NCI-H2107 (cell line): ENCODE measurements around the gene PRSS23.
"Not testable (repeated sequence)": the region's sequence is repeated elsewhere in the genome, so short reads cannot be mapped to it uniquely, and the experiment has no call there.

Experiments
- DNase-seq: peaks from one replicate; lab custom pipeline; 2025; lab: John Stamatoyannopoulos, UW

Gene PRSS23, protein sequence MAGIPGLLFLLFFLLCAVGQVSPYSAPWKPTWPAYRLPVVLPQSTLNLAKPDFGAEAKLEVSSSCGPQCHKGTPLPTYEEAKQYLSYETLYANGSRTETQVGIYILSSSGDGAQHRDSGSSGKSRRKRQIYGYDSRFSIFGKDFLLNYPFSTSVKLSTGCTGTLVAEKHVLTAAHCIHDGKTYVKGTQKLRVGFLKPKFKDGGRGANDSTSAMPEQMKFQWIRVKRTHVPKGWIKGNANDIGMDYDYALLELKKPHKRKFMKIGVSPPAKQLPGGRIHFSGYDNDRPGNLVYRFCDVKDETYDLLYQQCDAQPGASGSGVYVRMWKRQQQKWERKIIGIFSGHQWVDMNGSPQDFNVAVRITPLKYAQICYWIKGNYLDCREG

GRCh38 chr11:86800076-86800959 is at the start of gene PRSS23:
Gene PRSS23, plus strand, starts transcription at chr11:86800542. Its CDS starts 7,102 bp downstream, at chr11:86807644.
- DNase-seq: no peak

- DNase-seq: no peak
These were observed 46.9 kb upstream of the PRSS23 start for GRCh38 chr11:86753459-86753858.

- DNase-seq: no peak
These were observed 45.2 kb upstream of the PRSS23 start for GRCh38 chr11:86755146-86755545.

GRCh38 chr11:86758171-86758570 is 42.2 kb upstream of the PRSS23 start:
- DNase-seq: no peak

DNA sequence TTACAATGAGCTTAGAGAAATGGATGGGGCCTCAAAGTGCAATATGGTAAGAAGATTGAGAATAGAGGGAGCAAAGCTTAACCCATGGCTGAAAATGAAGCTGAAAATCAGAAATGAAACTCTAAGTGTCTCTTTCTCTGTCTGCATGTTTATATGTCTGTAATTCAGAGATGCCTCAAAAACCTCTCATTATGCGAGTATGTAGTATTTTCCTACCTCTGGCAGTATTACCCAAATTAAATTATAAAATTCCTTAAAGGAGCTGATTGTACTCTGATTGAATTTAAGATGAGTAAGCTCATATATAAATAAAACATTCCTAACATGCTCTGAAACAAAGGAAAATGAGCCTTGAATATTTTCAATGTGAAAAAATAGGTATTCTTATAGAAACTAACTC is 39.8 kb upstream of the PRSS23 start:
- no peak for DNase-seq

DNA sequence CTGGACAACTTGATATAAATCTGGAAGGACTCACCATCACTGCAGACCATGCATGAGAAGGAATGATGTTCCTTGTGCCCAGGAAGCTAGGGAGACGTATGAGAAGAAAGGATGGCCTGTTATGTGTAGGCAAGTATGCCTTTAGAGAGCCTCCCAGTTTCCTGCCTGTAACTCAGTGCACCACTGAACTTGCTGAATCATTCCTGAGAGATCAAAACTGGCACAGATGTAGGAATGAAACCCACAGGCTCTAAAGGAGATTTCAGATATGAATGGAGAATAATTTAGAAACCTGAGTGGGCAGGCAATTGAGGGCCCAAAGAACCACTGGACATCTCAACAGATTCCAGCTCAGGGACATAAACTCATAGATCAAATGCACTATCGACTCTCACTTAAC is 38.4 kb upstream of the PRSS23 start:
- no peak for DNase-seq

DNA sequence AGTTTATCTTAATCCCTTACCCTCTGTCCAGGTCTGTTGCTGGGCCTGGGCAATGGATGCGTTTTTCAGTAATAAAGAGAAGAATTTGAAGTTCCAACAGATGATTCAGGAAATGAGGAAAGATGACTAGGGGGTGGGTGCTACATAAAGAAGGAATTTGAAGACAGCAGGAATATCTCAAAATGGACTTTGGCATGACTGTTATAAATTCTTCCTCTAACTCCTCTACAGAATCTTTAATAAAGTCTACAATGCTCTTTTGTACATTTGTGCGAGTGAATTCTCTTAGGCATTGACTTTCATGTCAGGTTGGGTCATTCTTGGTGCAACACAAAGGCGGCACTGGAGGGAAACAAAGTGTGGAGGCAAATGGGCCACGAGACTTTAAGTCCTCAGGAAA is 35.1 kb upstream of the PRSS23 start:
- no peak for DNase-seq

GRCh38 chr11:86765878-86766277 is 34.5 kb upstream of the PRSS23 start:
- no peak for DNase-seq

DNA sequence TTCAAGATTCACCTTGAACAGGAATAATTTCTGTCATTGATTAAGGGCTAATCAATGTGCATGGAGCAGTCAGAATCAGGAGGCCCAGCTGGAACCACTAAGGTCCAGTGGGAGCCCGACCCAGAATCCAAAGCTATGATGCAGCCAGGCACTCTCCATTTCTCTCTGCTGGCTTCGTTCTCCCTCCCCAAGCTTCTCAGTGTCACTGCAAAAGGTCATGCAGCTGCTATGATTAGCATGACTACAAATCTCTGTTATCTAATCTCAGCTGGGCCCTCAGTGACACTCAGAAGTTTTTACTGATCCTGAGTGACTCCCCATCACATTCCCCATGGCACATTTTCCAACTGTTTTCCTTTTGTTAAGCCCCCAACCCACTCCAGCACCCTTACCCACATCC is 31.1 kb upstream of the PRSS23 start:
- no peak for DNase-seq

DNA sequence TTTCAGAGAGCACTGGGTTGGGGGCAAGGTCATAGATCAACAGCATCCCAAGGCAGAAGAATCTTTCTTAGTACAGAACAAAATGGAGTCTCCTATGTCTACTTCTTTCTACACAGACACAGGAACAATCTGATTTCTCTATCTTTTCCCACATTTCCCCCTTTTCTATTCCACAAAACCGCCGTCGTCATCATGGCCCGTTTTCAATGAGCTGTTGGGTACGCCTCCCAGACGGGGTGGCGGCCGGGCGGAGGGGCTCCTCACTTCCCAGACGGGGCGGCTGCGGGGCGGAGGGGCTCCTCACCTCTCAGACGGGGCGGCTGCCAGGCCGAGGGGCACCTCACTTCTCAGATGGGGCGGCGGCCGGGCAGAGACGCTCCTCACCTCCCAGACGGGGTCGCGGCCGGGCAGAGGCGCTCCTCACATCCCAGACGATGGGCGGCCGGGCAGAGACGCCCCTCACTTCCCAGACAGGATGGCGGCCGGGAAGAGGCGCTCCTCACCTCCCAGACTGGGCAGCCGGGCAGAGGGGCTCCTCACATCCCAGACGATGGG is 29.8 kb upstream of the PRSS23 start:
- DNase-seq: not testable (repeated sequence)

GRCh38 chr11:86772999-86773398 is 27.3 kb upstream of the PRSS23 start:
- no peak for DNase-seq

DNA sequence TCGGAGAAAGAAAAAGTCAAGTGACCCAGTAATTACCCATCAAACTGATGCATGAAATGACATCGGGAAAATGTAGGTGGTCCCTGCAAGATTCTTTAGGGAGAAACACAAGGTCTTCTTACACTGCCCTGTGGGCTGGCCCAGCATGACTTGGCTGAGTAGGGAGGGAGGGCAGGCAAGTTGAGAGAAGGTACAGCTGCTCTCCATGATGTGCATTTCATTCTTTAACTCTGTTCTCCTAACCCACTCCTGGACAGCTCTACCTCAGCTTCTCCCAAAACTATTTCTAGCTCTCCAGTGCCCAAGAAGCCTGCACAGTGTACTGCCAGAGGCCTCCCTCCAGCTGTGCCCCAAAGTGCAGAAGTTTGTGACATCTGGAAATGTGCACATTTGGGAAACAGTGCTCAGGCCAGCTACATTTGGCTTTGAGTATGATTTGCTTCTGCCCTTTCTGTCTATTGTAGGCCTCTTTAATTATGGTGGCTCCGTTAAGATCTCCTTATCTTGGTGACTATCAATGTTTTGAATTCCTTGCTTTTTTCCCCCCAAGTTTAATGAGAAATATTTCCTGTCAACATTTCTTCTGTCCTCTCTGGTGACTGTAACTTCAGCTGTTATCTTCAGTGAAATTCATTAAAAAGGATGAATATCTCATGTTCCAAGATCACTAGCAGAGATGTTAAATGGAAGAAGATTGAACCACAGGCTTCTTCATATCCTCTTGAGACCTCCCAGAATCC is 26.7 kb upstream of the PRSS23 start:
- no peak for DNase-seq

DNA sequence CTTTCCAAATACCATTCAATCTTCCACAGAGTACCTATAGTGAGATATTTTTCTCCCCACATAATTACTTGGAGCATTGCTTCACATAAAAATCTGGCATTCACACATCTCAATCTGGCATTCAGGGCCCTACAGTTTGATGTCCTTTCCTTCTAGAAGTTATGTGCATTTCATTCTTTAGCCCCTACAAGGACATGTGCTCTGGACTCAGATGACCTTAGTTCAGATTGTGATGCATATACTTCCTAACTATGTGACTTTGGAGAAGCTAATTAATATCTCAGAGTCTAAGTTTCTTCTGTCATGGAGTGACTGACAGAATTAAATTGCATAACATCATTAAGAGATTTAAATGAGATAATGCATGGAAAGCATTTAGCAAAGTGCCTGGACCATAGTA is 25.9 kb upstream of the PRSS23 start:
- DNase-seq: no peak

DNA sequence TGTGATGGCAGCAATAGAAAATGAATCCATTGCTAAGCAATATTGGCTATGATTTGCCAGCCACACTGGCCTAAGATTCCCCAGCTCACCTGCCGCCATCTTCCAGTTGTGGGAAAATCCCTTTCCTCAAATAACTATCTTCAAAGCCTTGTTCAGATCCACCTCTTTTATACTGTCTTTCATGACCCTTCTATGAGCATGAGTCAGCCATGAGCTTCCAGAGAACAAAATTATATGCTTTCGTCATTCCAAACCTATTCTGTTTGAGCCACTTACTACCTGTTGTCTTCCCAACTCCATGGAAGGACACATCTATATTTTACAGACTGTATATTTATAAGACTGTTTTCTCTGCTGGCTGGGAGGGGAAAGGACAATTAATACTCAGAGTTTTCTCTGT is 25.0 kb upstream of the PRSS23 start:
- no peak for DNase-seq

DNA sequence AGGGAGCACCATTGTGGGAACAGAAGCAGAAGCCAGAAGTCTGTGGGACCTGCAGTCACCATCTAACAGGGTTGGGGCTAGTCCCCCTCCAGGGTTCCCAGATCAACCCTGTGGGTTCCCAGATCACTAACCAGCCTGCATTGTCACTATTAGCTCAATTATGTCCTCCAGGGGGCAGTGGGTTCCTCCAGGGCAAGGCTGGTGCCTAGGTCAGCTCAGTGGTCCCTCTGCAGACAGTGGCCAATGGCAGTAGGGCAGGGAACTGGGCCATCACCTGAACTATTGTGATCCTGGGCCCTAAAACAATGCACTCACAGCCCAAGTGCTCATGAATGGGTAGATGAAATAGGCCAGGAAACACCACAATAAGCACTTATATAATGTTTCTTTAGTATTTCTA is 18.8 kb upstream of the PRSS23 start:
- no peak for DNase-seq

DNA sequence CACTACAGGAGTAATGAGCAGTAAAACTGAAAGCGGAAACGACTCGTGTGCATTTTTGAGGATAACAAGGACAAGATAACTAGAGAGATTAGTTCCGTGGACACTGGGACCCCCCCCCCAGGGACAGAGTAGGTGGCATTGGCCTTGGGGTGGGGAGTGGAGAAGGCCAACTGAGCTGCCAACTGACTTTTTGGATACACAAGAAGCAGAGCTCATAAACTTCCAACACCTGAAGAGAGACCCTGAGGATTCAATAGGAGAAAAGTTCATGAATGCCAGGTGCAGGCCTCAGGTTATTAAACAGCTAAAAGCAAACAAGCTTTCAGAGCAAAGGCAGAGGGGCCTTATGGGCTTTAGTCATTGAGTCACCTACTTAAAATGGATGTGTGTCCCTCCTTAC is 17.6 kb upstream of the PRSS23 start:
- no peak for DNase-seq

DNA sequence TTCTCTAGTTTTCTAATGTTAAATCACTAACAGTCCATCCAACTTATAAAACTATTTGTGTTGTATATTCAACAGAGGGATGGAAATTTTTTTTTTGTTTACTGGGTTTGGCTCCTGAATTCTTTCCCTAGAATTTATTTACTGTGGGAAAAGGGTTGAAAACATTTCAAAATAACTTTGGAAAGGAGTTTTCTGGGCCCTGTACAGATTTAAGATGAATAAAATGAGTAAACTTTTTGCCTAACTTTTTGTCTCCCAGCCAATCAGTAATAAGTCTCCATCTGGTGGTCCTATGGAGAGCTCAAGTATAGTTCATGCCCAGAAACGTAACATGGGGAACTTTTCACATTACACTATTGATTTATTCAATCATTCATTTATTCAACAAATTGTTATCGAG is 16.7 kb upstream of the PRSS23 start:
- DNase-seq: no peak

GRCh38 chr11:86784241-86784681 is 16.1 kb upstream of the PRSS23 start:
- DNase-seq: no peak

DNA sequence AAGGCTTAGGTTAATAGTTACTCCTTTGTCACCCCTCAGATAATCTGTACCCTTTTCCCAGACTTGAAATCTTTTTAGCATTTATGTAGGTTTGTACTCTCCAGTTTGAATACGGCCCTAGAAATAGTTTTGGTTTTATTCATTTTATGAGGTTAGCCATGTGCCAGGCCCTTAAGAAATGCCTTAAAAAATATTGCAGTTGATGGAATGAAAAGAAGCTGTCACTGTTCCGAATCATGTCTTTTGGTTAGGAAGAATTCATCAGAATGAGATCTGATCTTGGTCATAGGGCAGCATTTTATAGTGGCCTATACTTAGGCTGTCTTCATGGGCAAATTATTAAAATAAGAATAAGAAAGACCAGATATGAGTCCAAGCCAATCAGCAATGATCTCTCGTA is 14.8 kb upstream of the PRSS23 start:
- no peak for DNase-seq

DNA sequence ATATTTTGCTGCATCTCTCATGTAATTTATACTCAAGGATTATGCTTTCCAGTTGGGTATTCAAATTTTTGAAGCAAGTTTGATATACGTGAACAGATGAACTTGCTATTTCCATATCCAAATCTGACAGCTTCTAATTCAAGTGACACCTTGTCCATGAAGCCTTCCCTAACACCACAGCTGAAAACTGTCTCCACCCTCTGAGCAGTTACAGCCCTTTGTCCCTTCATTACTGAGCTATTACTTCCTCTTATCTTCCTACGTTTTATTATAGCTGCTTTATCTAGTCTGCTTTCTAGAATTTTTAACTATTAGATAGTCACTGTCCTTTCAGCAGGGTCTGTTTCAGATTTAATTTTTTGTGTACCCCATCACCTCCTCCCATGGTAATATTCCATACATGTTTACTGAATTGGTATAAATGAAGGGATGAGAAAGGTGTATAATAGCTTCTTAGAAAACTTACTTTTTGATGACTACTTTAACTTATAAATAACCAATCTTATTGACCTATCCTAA is 13.3 kb upstream of the PRSS23 start:
- DNase-seq: no peak

- DNase-seq: no peak
These were observed 12.7 kb upstream of the PRSS23 start for GRCh38 chr11:86787656-86788055.

DNA sequence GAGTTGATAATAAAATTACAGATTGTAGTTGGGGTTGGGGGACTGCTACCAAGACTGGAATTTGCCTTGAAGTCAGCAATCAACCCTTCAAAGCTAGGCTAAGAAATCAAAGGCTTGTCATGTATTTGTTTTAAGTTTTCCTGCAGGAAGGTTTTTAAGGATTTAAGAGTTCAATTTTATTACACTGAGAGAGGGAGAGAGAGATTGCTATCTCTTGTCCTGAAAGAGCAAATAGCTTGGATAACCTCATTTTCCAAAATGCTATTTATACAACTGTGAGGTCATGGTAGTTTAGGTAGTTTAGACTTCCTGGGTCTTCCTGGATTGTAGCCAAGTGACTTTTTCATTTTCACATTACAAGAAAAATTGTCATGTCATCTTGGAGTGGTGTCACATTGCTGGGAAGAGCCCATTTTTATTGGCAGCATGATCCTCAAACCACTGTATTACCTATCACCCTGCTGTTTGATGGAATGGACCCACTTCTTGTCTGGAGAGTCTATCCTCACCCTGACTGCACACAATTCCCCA is 10.1 kb upstream of the PRSS23 start:
- no peak for DNase-seq
